Keratinocyte (primary cell): ENCODE data around the gene VAMP5. TPM values are rescaled to one million over a fixed set of nuclear protein-coding genes. Genes with fewer than 3 reads are reported as not detected.

Experiments used
- DNase-seq: peaks from one replicate; pipeline ENCODE4 v3.0.0-alpha.2; 2011; ENCODE audit warnings: low read depth, missing footprints, low spot score
- FAIRE-seq: peaks from 2 replicates; lab custom pipeline; 2011; peaks lifted over from hg19 to GRCh38; lab: Jason Lieb, UNC
- H2AFZ ChIP-seq: 2 replicates; pipeline ENCODE4 v1.6.0; 2012; ENCODE audit warnings: low read length, control low read depth, inconsistent platforms; ENCODE audit not compliant: control insufficient read depth
- H3K27ac ChIP-seq: 2 replicates; pipeline ENCODE4 v1.5.1; 2011; ENCODE audit warnings: low read length; ENCODE audit not compliant: control insufficient read depth, insufficient read depth
- H3K27me3 ChIP-seq: 3 replicates; pipeline ENCODE4 v1.6.0; 2011; ENCODE audit warnings: low read length; ENCODE audit not compliant: control insufficient read depth, insufficient read depth; ENCODE audit errors: extremely low read depth
- H3K36me3 ChIP-seq, 2 experiments: 2 replicates in 1 of 2; 3 replicates in 1 of 2; pipeline ENCODE4 v1.5.1; 2011; ENCODE audit warnings: low read length in 2 of 2, mild to moderate bottlenecking in 1 of 2; ENCODE audit not compliant: control insufficient read depth in 2 of 2, insufficient read depth in 2 of 2; ENCODE audit errors: extremely low read depth in 1 of 2
- H3K4me1 ChIP-seq: 3 replicates; pipeline ENCODE4 v1.5.1; 2011; ENCODE audit warnings: low read length; ENCODE audit not compliant: control insufficient read depth, insufficient read depth; ENCODE audit errors: extremely low read depth
- H3K4me2 ChIP-seq: 3 replicates; pipeline ENCODE4 v1.6.0; 2011; ENCODE audit warnings: low read depth, low read length; ENCODE audit not compliant: control insufficient read depth, insufficient read depth; ENCODE audit errors: extremely low read depth
- H3K4me3 ChIP-seq, 3 experiments: fragments of 200-600 bp in 1 of 3; sonication (generic) in 1 of 3; 2 replicates in 2 of 3; 3 replicates in 1 of 3; pipeline ENCODE4 v1.5.1; 2011 to 2016; ENCODE audit warnings: low read length in 3 of 3, mild to moderate bottlenecking in 3 of 3, control low read depth in 2 of 3, inconsistent platforms in 1 of 3, low read depth in 1 of 3, mixed read lengths in 1 of 3, mixed run types in 1 of 3, moderate library complexity in 1 of 3; ENCODE audit not compliant: control insufficient read depth in 2 of 3, insufficient read depth in 2 of 3; ENCODE audit errors: extremely low read depth in 1 of 3
- H3K79me2 ChIP-seq: 2 replicates; pipeline ENCODE4 v1.6.0; 2012; ENCODE audit warnings: low read length; ENCODE audit not compliant: control insufficient read depth, insufficient read depth
- H3K9ac ChIP-seq: 3 replicates; pipeline ENCODE4 v1.6.0; 2011; ENCODE audit warnings: low read length; ENCODE audit not compliant: control insufficient read depth, insufficient read depth; ENCODE audit errors: extremely low read depth
- H3K9me1 ChIP-seq: 3 replicates; pipeline ENCODE4 v1.6.0; 2011; ENCODE audit warnings: low read length; ENCODE audit not compliant: control insufficient read depth, insufficient read depth; ENCODE audit errors: extremely low read depth
- H3K9me3 ChIP-seq: 2 replicates; pipeline ENCODE4 v1.5.1; 2012; ENCODE audit warnings: low read depth, low read length; ENCODE audit not compliant: control insufficient read depth
- H4K20me1 ChIP-seq: 3 replicates; pipeline ENCODE4 v1.6.0; 2011; ENCODE audit warnings: low read length; ENCODE audit not compliant: control insufficient read depth, insufficient read depth; ENCODE audit errors: extremely low read depth
- EZH2 ChIP-seq: IDR thresholded peaks from one replicate; pipeline ENCODE4 v1.6.1; 2012; ENCODE audit warnings: inconsistent platforms, mild to moderate bottlenecking, low read length, moderate library complexity
- dilution Hi-C: fragments of 300-500 bp; cut with MboI; formaldehyde crosslinking; loops from one replicate; pipeline ENCODE4 v1.7.0; 2020; ENCODE audit warnings: low sequenced_read_pairs; ENCODE audit not compliant: extremely low pct_ligation_motif_present
- polyA plus RNA-seq, 5 experiments: library from polyadenylated mRNA; depleted of rRNA in 3 of 5; stranded (reverse) in 3 of 5; stranded (forward) in 1 of 5; unstranded in 1 of 5; fragments of >200 nt; gene quantifications; 1 replicate in 1 of 5; 2 replicates in 3 of 5; 3 replicates in 1 of 5; pipeline versions ENCODE4 v1.2.1 to v1.2.3, GENCODE V29; 2011 to 2012; ENCODE audit warnings: missing spikeins in 2 of 5, low read depth in 1 of 5, low replicate concordance in 1 of 5
- TF ChIP-seq, protein P1 (sequence below), 3 experiments: IDR thresholded peaks in 1 of 3; conservative IDR thresholded peaks in 1 of 3; optimal IDR thresholded peaks in 1 of 3; 2 replicates in 2 of 3; 3 replicates in 1 of 3; pipeline versions ENCODE3 to v1.5.1; 2011; ENCODE audit warnings: low read length in 3 of 3, mild to moderate bottlenecking in 3 of 3, moderate library complexity in 2 of 3, control low read depth in 1 of 3, inconsistent platforms in 1 of 3; ENCODE audit not compliant: insufficient read depth in 2 of 3; ENCODE audit errors: extremely low read depth in 1 of 3

The VAMP5 gene
- polyA plus RNA-seq, 1 donor (not counting 4 experiments of a cell fraction or from before 2014, with no cell fraction given): 11.0 TPM

DNA sequence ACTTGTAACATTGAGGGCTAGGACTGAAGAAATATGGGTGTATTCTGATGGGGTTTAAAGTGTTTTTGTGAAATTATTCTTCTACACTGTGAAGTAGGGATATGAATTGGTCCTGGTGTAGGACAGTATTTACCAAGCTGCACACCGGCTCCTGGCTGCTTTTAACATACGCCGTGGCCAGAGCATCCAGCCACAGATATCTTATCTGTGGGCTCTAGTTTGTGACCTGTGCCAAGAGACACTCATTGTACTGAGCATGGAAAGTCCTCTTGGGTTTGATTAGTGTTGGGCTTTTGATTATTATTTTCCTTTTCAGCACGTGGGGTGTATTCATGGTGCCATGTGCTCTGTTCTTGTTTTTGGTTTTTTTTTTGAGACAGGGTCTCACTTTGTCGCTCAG, 39.8 kb downstream of the VAMP5 start:
- FAIRE-seq: no peak
- H3K9me3 ChIP-seq: no peaks in the 10 kb centered on the region

DNA sequence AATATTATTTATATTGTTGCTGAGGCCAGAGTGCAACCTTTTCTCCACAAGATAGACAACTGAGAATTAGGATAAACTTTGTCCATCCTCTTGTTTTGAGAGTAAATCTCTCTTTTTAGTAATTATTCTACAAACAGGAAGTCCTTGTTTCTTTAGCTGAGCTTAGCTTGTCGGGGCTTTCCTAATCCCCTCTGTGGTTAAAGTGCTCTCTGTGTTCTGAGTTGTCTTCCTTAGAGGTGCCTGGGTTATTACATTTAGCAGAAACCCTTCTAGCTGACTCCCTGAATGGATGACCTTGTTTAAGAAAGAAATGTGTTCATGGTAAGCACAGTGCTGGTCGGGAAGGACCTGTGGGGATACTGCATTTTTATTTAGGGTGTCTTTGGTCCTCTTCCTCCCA, 44.4 kb downstream of the VAMP5 start:
- Histone ChIP-seq H3K9me1 (no peaks in the 10 kb centered on the region), H3K9ac (no peak overlapping the region), H3K9me3 (no peaks in the 10 kb centered on the region), H3K36me3 (peaks cover 24 to 45% of the 10 kb centered on the region in 2 experiments), H3K4me1 (no peaks in the 10 kb centered on the region), H2AFZ (no peak overlapping the region), H3K79me2 (no peaks in the 10 kb centered on the region), H3K27ac (no peak overlapping the region), H3K27me3 (no peaks in the 10 kb centered on the region), H3K4me2 (no peak overlapping the region), H4K20me1 (no peaks in the 10 kb centered on the region), H3K4me3 (no peak overlapping the region)
- DNase-seq (no peak), FAIRE-seq (no peak)
- dilution Hi-C loops: no loop called here
- TF ChIP-seq EZH2: no peak
- TF ChIP-seq, protein P1, sequence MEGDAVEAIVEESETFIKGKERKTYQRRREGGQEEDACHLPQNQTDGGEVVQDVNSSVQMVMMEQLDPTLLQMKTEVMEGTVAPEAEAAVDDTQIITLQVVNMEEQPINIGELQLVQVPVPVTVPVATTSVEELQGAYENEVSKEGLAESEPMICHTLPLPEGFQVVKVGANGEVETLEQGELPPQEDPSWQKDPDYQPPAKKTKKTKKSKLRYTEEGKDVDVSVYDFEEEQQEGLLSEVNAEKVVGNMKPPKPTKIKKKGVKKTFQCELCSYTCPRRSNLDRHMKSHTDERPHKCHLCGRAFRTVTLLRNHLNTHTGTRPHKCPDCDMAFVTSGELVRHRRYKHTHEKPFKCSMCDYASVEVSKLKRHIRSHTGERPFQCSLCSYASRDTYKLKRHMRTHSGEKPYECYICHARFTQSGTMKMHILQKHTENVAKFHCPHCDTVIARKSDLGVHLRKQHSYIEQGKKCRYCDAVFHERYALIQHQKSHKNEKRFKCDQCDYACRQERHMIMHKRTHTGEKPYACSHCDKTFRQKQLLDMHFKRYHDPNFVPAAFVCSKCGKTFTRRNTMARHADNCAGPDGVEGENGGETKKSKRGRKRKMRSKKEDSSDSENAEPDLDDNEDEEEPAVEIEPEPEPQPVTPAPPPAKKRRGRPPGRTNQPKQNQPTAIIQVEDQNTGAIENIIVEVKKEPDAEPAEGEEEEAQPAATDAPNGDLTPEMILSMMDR (optimal IDR thresholded peaks at IDR 0.05 in 1 of 3, IDR thresholded peaks at IDR 0.05 in 1 of 3, conservative IDR thresholded peaks at IDR 0.05 in 1 of 3; ENCODE audit: extremely low read depth in 1 of 3, insufficient read depth in 2 of 3, low read length in 3 of 3): no peak

More for the DNA sequence above, 39.8 kb downstream of the VAMP5 start:
- DNase-seq: no peak
- Histone ChIP-seq H3K36me3 (peaks cover 25 to 40% of the 10 kb centered on the region in 2 experiments), H3K4me2 (no peak overlapping the region), H3K9me1 (no peaks in the 10 kb centered on the region), H4K20me1 (no peaks in the 10 kb centered on the region), H2AFZ (no peak overlapping the region), H3K9ac (no peak overlapping the region), H3K27ac (no peak overlapping the region), H3K79me2 (peaks cover 16% of the 10 kb centered on the region), H3K4me1 (peaks cover 5% of the 10 kb centered on the region), H3K27me3 (no peaks in the 10 kb centered on the region), H3K4me3 (no peak overlapping the region)
- dilution Hi-C loops: no loop called here
- no peak for TF ChIP-seq EZH2
- TF ChIP-seq, protein P1 (optimal IDR thresholded peaks at IDR 0.05 in 1 of 3, IDR thresholded peaks at IDR 0.05 in 1 of 3, conservative IDR thresholded peaks at IDR 0.05 in 1 of 3; ENCODE audit: extremely low read depth in 1 of 3, insufficient read depth in 2 of 3, low read length in 3 of 3): no peak
